NCI-H2107 (cell line): ENCODE results near the gene CSK.
A peak's percentile ranks its signal among the peaks of the same experiment; 100 is the strongest.
"Not testable (repeated sequence)": the region's sequence is repeated elsewhere in the genome, so short reads cannot be mapped to it uniquely, and the experiment has no call there.

Experiments
- DNase-seq: peaks from one replicate; lab custom pipeline; 2025; lab: John Stamatoyannopoulos, UW

Gene CSK

DNA sequence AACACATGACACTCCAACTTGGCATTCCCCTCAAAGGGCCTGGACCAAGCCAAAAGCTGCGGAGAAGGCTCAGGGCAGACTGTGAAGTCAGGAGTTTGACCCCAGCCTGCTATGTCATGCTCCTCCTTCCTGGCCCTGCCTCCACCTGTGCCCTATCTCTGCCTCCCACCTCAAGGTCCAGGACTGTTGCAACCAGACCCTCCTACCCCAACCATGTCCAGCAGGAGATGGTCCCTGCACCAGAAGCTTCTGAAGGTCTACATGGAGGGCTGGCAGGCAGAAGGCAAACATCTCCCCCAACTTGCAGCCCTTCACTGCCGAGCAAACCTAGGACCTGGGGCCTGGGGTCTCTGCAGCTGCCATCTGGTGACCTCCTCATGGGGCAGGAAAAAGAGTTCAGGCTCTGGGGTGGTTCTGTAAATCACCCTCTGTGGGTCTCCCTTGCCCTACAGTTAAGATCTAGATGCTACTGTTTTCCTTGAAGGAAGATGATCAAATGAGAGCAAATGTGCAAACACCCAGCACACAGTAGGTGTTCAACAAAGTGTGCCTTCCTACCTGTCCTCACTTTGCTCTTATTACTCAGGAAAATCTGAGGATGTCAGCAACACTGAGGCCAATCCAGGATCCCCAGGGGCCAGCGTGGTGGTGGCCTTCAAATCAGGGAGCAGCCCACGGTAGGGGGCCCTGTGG, 11.5 kb upstream of the CSK start:
- DNase-seq = no peak

GRCh38 chr15:74773329-74773728, 8.6 kb upstream of the CSK start:
- DNase-seq = no peak

DNA sequence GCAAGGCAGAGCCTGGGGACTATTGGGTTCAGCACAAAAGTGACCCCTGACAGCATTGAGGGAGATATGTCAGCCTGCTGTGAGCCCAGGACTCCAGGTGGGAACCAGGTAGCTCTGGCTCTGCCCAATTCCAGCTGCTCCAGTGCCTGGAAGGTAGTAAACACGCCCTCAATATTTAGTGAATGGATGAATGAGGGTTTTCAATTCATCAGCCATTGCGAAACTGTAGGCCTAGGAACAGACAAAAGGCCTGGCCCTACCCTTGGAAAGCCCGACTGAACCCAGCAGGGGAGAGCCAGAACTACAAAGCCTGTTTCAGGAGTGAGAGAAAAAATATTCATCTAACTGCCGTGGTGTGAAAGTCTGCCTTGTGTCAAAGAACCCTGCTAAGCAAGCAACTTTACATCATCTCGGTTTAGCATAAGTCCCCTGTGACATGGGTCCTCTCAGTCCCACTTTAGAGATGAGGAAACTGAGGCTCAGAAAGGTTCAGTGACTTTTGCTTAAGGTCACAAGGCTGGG, 8.1 kb upstream of the CSK start:
- peak; percentile 32 for DNase-seq

- DNase-seq = no peak
These were observed 6.7 kb upstream of the CSK start for GRCh38 chr15:74775132-74775562.

DNA sequence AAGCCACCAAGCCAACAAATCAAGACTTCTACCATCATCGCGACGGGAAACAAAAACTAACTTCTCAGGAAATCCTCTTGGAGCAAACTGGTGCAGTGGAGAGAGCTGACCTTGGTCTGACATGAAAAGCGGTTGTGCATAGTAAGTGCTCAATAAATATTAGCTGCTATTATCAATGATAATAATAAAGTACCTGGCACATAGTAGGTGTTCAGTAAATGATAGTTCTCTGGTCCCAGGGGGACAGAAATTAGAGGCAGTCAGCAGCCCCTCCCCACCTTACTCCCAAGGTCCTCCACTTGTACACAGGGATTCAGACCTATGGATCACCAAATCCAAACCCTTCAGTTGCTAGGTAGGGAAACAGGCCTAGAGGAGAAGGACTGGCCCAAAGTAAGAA, 6.0 kb upstream of the CSK start:
- no peak for DNase-seq

- no peak for DNase-seq
These were observed 4.8 kb upstream of the CSK start for GRCh38 chr15:74776821-74777768.

DNA sequence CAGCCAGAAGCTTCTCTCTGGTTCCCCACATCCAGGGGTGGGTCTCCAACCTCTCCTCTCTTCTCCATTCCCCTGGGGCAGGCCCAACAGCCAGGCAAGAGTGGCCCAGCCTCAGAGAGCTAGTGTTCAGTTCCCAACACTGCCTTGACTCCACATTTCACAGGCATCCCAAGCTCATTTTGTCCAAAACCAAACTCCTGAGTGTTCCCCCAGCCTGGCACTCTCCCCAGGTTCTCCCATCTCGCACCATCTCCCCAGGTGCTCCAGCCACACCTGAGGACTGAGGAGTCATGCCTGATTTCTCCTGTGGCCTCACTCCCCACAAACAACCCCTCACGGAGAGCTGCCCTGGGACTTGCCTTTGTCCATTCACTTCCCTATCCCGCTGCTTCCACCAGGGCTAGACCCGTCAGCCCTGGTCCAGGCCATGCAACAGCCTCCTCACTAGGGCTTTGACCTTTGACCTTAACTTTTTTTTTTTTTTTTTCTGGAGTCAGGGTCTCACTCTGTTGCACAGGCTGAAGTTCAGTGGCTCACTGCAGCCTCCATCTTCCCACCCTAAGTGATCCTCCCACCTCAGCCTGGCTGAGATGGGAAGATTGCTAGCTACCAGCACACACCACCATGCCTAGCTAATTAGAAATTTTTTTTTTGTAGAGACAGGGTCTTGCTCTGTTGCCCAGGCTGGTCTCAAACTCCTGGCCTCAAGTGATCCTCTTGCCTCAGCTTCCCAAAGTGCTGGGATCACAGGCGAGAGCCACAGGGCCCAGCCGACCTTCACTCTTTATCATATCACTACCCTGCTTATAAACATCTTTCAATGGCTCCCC, 3.9 kb upstream of the CSK start:
- no peak for DNase-seq

- DNase-seq = no peak
These were observed 3.3 kb upstream of the CSK start for GRCh38 chr15:74778599-74778970.

- no peak for DNase-seq
These were observed 2.7 kb upstream of the CSK start for GRCh38 chr15:74779162-74779648.

GRCh38 chr15:74780523-74781430, 1.1 kb upstream of the CSK start:
- DNase-seq = no peak

- no peak for DNase-seq
These were observed 585 bp downstream of the CSK start for GRCh38 chr15:74782259-74783071.

DNA sequence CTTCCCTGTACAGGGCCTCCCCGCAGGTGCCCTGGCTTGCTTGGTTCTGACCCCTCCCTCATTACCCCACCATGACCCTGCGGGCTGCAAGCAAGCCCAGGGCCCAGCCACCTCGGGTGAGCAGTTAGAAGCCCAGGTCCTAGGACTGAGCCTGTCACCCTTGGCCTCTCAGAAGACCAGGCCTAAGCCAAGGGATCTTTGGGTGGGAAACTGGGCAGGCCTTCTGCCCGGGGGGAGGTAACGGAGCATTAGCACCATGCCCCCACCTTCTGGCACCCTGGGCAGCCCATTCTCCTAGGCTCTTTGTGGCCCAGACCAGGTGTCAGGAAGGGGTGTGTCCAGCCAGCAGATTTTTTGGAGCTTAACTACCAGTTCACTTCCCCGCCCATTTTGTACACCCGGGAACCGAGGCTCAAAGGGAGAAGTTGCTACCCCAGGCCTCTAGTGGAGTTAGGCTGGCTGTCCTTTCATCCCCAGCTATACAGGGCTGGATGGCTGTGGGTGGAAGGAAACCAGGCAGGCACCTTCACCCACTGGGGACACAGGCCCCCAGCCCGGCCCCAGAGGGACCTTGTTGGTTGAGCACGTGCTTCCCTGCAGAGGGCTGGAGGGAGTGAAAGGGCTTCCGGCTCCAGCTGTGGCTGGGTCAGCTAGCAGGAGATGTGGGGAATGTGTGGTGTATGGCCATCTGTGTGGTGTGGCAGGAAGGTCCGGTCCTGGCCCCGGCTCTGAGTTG, 1.4 kb downstream of the CSK start:
- no peak for DNase-seq

DNA sequence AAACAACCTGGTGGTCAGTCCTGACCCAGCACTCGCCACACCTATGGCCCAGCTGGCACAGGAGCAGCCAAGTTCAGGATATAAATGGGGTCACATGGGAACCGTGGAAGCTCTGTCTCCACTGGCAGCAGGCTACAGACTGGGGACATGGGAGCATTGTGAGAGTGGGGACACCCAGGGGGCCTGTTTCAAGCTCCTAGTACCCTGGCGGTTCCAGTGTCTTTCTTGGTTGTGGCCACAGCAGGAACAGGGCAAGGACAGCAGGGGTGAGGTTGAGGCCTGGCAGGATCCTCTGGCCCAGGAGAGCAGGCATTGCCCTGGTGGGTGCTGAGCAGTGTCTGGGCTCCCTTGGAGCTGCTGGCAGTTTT, 1.9 kb downstream of the CSK start:
- DNase-seq = no peak

- no peak for DNase-seq
These were observed 2.7 kb downstream of the CSK start for GRCh38 chr15:74784426-74785193.

DNA sequence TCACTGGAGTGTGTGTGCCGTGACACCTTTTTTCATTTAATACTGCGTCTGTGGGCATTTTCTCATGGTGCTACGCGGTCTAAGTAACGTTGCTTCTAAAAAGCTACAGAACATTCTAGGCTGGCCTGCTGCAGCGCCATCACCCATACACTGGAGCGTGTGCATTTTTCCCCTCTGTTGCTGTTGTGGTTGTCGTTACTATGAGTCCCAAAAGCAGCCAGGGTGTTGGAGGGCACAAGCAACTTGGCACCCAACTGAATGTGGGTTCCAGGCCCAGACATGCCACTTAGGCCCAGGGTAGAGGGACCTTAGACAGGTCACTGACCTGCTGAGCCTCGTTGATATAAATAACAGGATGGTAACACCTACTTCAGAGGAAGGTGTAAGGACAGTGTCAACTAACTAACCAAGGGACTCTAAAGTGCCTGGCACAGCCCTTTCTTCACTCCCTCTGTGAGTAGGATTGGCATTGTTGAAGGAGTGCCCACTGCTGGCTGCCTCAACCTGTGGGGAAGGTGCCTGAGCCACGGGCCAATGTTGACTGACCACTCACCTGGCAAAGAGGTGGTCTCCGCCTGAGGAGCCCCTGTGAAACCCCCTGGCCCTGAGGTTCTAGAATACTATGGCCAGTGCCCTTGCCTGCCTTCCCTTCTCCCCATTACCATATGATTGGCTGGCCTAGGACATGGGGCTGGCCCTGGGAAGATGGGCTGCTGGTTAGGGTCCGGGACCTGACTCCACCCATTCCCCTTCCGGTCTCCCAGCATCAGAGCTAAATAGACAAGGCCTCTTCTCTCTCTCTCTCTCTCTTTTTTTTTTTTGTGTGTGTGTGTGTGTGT, 3.5 kb downstream of the CSK start:
- DNase-seq = no peak

GRCh38 chr15:74786081-74786480, 4.2 kb downstream of the CSK start:
- DNase-seq = not testable (repeated sequence)

- no peak for DNase-seq
These were observed 4.8 kb downstream of the CSK start for GRCh38 chr15:74786551-74787165.
